Transverse colon (tissue), 4 donors: ENCODE results near the gene DDX4. TPM values are rescaled to one million over a fixed set of nuclear protein-coding genes. Genes with fewer than 3 reads are reported as not detected.

ENCODE experiments used
- DNase-seq: peaks from one replicate; pipeline ENCODE4 v3.0.0-alpha.2; 2019
- H3K27ac ChIP-seq, 4 donors: fragments of 200-600 bp; sonication (generic); 2 replicates each; pipeline ENCODE4 v1.5.1; 2016 to 2018; ENCODE audit warnings: inconsistent platforms in 4 of 4
- H3K27me3 ChIP-seq: fragments of 200-600 bp; sonication (generic); 2 replicates; pipeline ENCODE4 v1.5.1; 2017; ENCODE audit warnings: inconsistent platforms
- H3K36me3 ChIP-seq, 4 donors: fragments of 200-600 bp; sonication (generic); 2 replicates each; pipeline ENCODE4 v1.5.1; 2017 to 2019; ENCODE audit warnings: inconsistent platforms in 4 of 4
- H3K4me1 ChIP-seq, 4 donors: fragments of 200-600 bp; sonication (generic); 2 replicates each; pipeline ENCODE4 v1.5.1; 2017 to 2020; ENCODE audit warnings: inconsistent platforms in 4 of 4
- H3K4me3 ChIP-seq, 4 donors: fragments of 200-600 bp; sonication (generic); 1 replicate in 1 of 4; 2 replicates in 3 of 4; pipeline versions ENCODE4 v1.5.1 to v1.6.1; 2017 to 2019; ENCODE audit warnings: inconsistent platforms in 4 of 4
- H3K9me3 ChIP-seq, 2 donors: fragments of 200-600 bp; sonication (generic); 2 replicates each; pipeline ENCODE4 v1.5.1; 2017 to 2019; ENCODE audit warnings: inconsistent platforms in 2 of 2
- EP300 ChIP-seq: sonication (generic); formaldehyde crosslinking; IDR thresholded peaks from one replicate; pipeline ENCODE4 v1.6.1; 2017; ENCODE audit warnings: antibody characterized with exemption, low read depth
- POLR2A ChIP-seq: fragments of 450-650 bp; IDR thresholded peaks from one replicate; pipeline ENCODE4 v1.6.1; 2016; ENCODE audit warnings: antibody characterized with exemption, mild to moderate bottlenecking, moderate library complexity
- POLR2AphosphoS5 ChIP-seq, 3 donors: sonication (generic); formaldehyde crosslinking; IDR thresholded peaks; one replicate each; pipeline ENCODE4 v1.6.1; 2016; ENCODE audit warnings: antibody characterized with exemption in 3 of 3
- WGBS, 2 donors: methylation state at CpG; one replicate each; pipeline ENCODE4 v1.1.5; 2018; ENCODE audit warnings: low coverage in 1 of 2; 5-methylcytosine and 5-hydroxymethylcytosine counted together
- in situ Hi-C, 4 donors: fragments of 200-750 bp; cut with MboI; loops; one replicate each; pipeline versions ENCODE4 v1.15.0 to v1.15.1; 2017; ENCODE audit warnings: low sequenced_read_pairs in 3 of 4, low pct_ligation_motif_present in 1 of 4, low pct_unique_long_range_greater_than_20kb in 1 of 4
- intact Hi-C: fragments of 100-400 bp; cut with DNase I; formaldehyde crosslinking; loops from one replicate; pipeline ENCODE4 v1.15.1; 2023; ENCODE audit warnings: low total_unique reads
- total RNA-seq, 4 donors: library from RNA; depleted of rRNA; stranded (reverse); fragments of >200 nt; gene quantifications; one replicate each; pipeline ENCODE4 v1.1.0, GENCODE V29; 2016
- TF ChIP-seq, protein P1 (sequence below), 5 experiments: fragments of 200-600 bp in 3 of 5; fragments of 450-650 bp in 2 of 5; sonication (generic) in 3 of 5; IDR thresholded peaks; 1 replicate in 2 of 5; 2 replicates in 3 of 5; pipeline ENCODE4 v1.5.1; 2016 to 2017; ENCODE audit warnings: antibody characterized with exemption in 5 of 5, inconsistent platforms in 3 of 5, mild to moderate bottlenecking in 2 of 5, moderate library complexity in 1 of 5

The DDX4 gene
- total RNA-seq, 4 donors from 2014 or later = not detected

- Histone ChIP-seq H3K27ac (no peak overlapping the region), H3K36me3 (no peaks in the 10 kb centered on the region), H3K27me3 (no peaks in the 10 kb centered on the region), H3K4me3 (no peak overlapping the region), H3K9me3 (no peaks in the 10 kb centered on the region), H3K4me1 (no peaks in the 10 kb centered on the region)
- no peak for DNase-seq
- intact Hi-C loops = no loop called here
- TF ChIP-seq POLR2A (no peak), POLR2AphosphoS5 (IDR thresholded peaks at IDR 0.05) (no peak), EP300 (no peak)
- TF ChIP-seq, protein P1, sequence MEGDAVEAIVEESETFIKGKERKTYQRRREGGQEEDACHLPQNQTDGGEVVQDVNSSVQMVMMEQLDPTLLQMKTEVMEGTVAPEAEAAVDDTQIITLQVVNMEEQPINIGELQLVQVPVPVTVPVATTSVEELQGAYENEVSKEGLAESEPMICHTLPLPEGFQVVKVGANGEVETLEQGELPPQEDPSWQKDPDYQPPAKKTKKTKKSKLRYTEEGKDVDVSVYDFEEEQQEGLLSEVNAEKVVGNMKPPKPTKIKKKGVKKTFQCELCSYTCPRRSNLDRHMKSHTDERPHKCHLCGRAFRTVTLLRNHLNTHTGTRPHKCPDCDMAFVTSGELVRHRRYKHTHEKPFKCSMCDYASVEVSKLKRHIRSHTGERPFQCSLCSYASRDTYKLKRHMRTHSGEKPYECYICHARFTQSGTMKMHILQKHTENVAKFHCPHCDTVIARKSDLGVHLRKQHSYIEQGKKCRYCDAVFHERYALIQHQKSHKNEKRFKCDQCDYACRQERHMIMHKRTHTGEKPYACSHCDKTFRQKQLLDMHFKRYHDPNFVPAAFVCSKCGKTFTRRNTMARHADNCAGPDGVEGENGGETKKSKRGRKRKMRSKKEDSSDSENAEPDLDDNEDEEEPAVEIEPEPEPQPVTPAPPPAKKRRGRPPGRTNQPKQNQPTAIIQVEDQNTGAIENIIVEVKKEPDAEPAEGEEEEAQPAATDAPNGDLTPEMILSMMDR (IDR thresholded peaks at IDR 0.05) = no peak
- in situ Hi-C loops = no loop called here
- WGBS, 2 donors = 74 to 82% methylated on average over 4 to 5 of the region's 5 CpGs
Measured at GRCh38 chr5:55856516-55857246, 118.8 kb downstream of the DDX4 start.

GRCh38 chr5:55857247-55857640 lies 119.4 kb downstream of the DDX4 start:
- H3K36me3 ChIP-seq = no peaks in the 10 kb centered on the region
- TF ChIP-seq POLR2AphosphoS5 (IDR thresholded peaks at IDR 0.05) = no peak
- TF ChIP-seq, protein P1 (IDR thresholded peaks at IDR 0.05) = no peak
- no peak for TF ChIP-seq POLR2A
- TF ChIP-seq EP300 = no peak

DNA sequence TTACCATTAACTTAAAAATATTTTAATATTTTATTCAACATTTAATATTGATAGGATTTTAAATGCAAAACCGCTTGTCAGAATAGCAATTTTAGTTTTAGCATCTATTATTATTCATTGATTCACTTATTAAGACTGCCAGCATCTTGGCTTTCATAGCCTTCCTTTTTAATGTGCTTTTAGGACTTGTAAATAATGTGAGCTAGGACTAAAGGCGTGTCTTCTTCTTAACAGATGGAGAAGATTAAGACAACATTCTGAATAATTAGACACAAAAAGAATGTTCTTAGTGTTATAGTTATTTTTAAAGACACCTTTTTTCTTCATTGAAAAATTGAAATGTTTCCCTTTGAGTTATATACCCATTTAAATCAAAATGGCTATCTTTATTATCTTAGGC lies 120.2 kb downstream of the DDX4 start:
- intact Hi-C loops = no loop called here
- WGBS, 2 donors = 69 to 76% methylated on average over 2 of the region's 2 CpGs
- DNase-seq = no peak
- Histone ChIP-seq H3K27ac (no peak overlapping the region), H3K4me3 (no peak overlapping the region), H3K36me3 (no peaks in the 10 kb centered on the region), H3K4me1 (no peaks in the 10 kb centered on the region), H3K27me3 (no peaks in the 10 kb centered on the region), H3K9me3 (no peaks in the 10 kb centered on the region)
- TF ChIP-seq POLR2AphosphoS5 (IDR thresholded peaks at IDR 0.05) = no peak
- no peak for TF ChIP-seq POLR2A
- no peak for TF ChIP-seq EP300
- TF ChIP-seq, protein P1 (IDR thresholded peaks at IDR 0.05) = no peak
- in situ Hi-C loops = no loop called here

More at GRCh38 chr5:55857247-55857640, 119.4 kb downstream of the DDX4 start:
- Histone ChIP-seq H3K27ac (no peak overlapping the region), H3K9me3 (no peaks in the 10 kb centered on the region), H3K4me1 (no peaks in the 10 kb centered on the region), H3K4me3 (no peak overlapping the region), H3K27me3 (no peaks in the 10 kb centered on the region)
- WGBS, 2 donors = 70 to 87% methylated on average over 3 to 4 of the region's 4 CpGs
- in situ Hi-C loops = no loop called here
- intact Hi-C loops = no loop called here
- DNase-seq = no peak

DNA sequence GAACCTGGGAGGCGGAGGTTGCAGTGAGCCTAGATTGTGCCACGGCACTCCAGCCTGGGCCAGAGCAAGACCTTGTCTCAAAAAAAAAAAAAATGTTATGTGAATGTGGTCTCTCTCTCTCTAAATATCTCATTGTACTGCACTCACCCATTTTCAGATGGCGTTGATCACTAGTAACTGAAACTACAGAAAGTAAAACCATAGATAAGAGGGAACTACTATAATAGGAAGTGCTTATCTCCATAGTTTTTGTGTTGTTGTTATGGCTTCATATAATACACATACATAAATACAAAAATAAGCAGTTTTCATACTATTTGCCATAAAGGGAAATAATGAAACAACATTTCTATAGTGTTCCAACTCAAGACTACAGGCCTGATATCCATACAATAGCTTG lies 122.4 kb downstream of the DDX4 start:
- Histone ChIP-seq H3K4me1 (no peaks in the 10 kb centered on the region), H3K9me3 (no peaks in the 10 kb centered on the region), H3K27ac (no peak overlapping the region), H3K27me3 (no peaks in the 10 kb centered on the region), H3K36me3 (no peaks in the 10 kb centered on the region), H3K4me3 (no peak overlapping the region)
- WGBS, 2 donors = 51 to 67% methylated on average over 1 to 3 of the region's 3 CpGs
- in situ Hi-C loops = no loop called here
- TF ChIP-seq, protein P1 (IDR thresholded peaks at IDR 0.05) = no peak
- no peak for TF ChIP-seq EP300
- DNase-seq = no peak
- intact Hi-C loops = no loop called here
